ENCODE results near the gene ACSL3.
"Not testable (repeated sequence)": the region's sequence is repeated elsewhere in the genome, so short reads cannot be mapped to it uniquely, and the experiment has no call there.

ACSL3 gene

GRCh38 chr2:222907048-222907447 lies 46.2 kb downstream of the ACSL3 start:
- H3K4me1 Mint-ChIP-seq (ENCODE audit: low read depth), result peaks cover 34% of the 10 kb centered on the region
- H3K9me3 Mint-ChIP-seq (ENCODE audit: low read depth), result no peaks in the 10 kb centered on the region
- H3K4me3 Mint-ChIP-seq, result no peak overlapping the region
- peaks cover 9% of the 10 kb centered on the region for H3K36me3 Mint-ChIP-seq
- no peak overlapping the region for H3K27ac Mint-ChIP-seq
- H3K27me3 Mint-ChIP-seq, result no peaks in the 10 kb centered on the region

- peaks cover 9% of the 10 kb centered on the region for H3K36me3 Mint-ChIP-seq
- no peak overlapping the region for H3K4me3 Mint-ChIP-seq
- H3K27me3 Mint-ChIP-seq, result no peaks in the 10 kb centered on the region
- no peaks in the 10 kb centered on the region for H3K9me3 Mint-ChIP-seq (ENCODE audit: low read depth)
- H3K4me1 Mint-ChIP-seq (ENCODE audit: low read depth), result peaks cover 35% of the 10 kb centered on the region
- H3K27ac Mint-ChIP-seq, result no peak overlapping the region
Observed at GRCh38 chr2:222907790-222908441, 47.1 kb downstream of the ACSL3 start.

- peaks cover 37% of the 10 kb centered on the region for H3K4me1 Mint-ChIP-seq (ENCODE audit: low read depth)
- H3K27ac Mint-ChIP-seq, result peak overlapping the region; percentile 29
- H3K27me3 Mint-ChIP-seq, result no peaks in the 10 kb centered on the region
- H3K4me3 Mint-ChIP-seq, result no peak overlapping the region
- H3K9me3 Mint-ChIP-seq (ENCODE audit: low read depth), result no peaks in the 10 kb centered on the region
- peaks cover 9% of the 10 kb centered on the region for H3K36me3 Mint-ChIP-seq
Observed at GRCh38 chr2:222909286-222909685, 48.5 kb downstream of the ACSL3 start.

- Mint-ChIP-seq H3K36me3 (peaks cover 9% of the 10 kb centered on the region), H3K9me3 (ENCODE audit: low read depth) (no peaks in the 10 kb centered on the region), H3K4me3 (no peak overlapping the region), H3K27me3 (no peaks in the 10 kb centered on the region), H3K4me1 (ENCODE audit: low read depth) (peaks cover 27% of the 10 kb centered on the region), H3K27ac (no peak overlapping the region)
Observed at GRCh38 chr2:222912117-222912516, 51.3 kb downstream of the ACSL3 start.

- H3K4me3 Mint-ChIP-seq, result no peak overlapping the region
- no peaks in the 10 kb centered on the region for H3K27me3 Mint-ChIP-seq
- peaks cover 9% of the 10 kb centered on the region for H3K36me3 Mint-ChIP-seq
- no peak overlapping the region for H3K27ac Mint-ChIP-seq
- H3K9me3 Mint-ChIP-seq (ENCODE audit: low read depth), result no peaks in the 10 kb centered on the region
- H3K4me1 Mint-ChIP-seq (ENCODE audit: low read depth), result peaks cover 26% of the 10 kb centered on the region
Observed at GRCh38 chr2:222912776-222913175, 51.9 kb downstream of the ACSL3 start.

- Mint-ChIP-seq H3K27ac (no peak overlapping the region), H3K27me3 (no peaks in the 10 kb centered on the region), H3K4me1 (ENCODE audit: low read depth) (peaks cover 12% of the 10 kb centered on the region), H3K4me3 (no peak overlapping the region), H3K9me3 (ENCODE audit: low read depth) (no peaks in the 10 kb centered on the region), H3K36me3 (peaks cover 8% of the 10 kb centered on the region)
Observed at GRCh38 chr2:222915092-222915957, 54.5 kb downstream of the ACSL3 start.

GRCh38 chr2:222916229-222917197 lies 55.7 kb downstream of the ACSL3 start:
- peaks cover 6% of the 10 kb centered on the region for H3K36me3 Mint-ChIP-seq

GRCh38 chr2:222917212-222917611 lies 56.4 kb downstream of the ACSL3 start:
- H3K27ac Mint-ChIP-seq; H3K9me3 Mint-ChIP-seq (ENCODE audit: low read depth); H3K27me3 Mint-ChIP-seq; H3K4me3 Mint-ChIP-seq; H3K4me1 Mint-ChIP-seq (ENCODE audit: low read depth); H3K36me3 Mint-ChIP-seq: not testable (repeated sequence)

More at GRCh38 chr2:222916229-222917197, 55.7 kb downstream of the ACSL3 start:
- no peak overlapping the region for H3K27ac Mint-ChIP-seq
- H3K27me3 Mint-ChIP-seq, result no peaks in the 10 kb centered on the region
- H3K4me1 Mint-ChIP-seq (ENCODE audit: low read depth), result peaks cover 9% of the 10 kb centered on the region
- no peaks in the 10 kb centered on the region for H3K9me3 Mint-ChIP-seq (ENCODE audit: low read depth)
- no peak overlapping the region for H3K4me3 Mint-ChIP-seq

- peaks cover 8% of the 10 kb centered on the region for H3K36me3 Mint-ChIP-seq
- H3K9me3 Mint-ChIP-seq (ENCODE audit: low read depth), result no peaks in the 10 kb centered on the region
- H3K4me1 Mint-ChIP-seq (ENCODE audit: low read depth), result no peaks in the 10 kb centered on the region
- no peak overlapping the region for H3K4me3 Mint-ChIP-seq
- H3K27me3 Mint-ChIP-seq, result no peaks in the 10 kb centered on the region
- H3K27ac Mint-ChIP-seq, result peak overlapping the region; percentile 11
Observed at GRCh38 chr2:222919841-222920526, 59.1 kb downstream of the ACSL3 start.

GRCh38 chr2:222920657-222921186 lies 59.9 kb downstream of the ACSL3 start:
- no peak overlapping the region for H3K27ac Mint-ChIP-seq
- no peak overlapping the region for H3K4me3 Mint-ChIP-seq
- no peaks in the 10 kb centered on the region for H3K9me3 Mint-ChIP-seq (ENCODE audit: low read depth)
- peaks cover 8% of the 10 kb centered on the region for H3K36me3 Mint-ChIP-seq
- H3K4me1 Mint-ChIP-seq (ENCODE audit: low read depth), result no peaks in the 10 kb centered on the region
- H3K27me3 Mint-ChIP-seq, result no peaks in the 10 kb centered on the region

- no peaks in the 10 kb centered on the region for H3K9me3 Mint-ChIP-seq (ENCODE audit: low read depth)
- no peak overlapping the region for H3K27ac Mint-ChIP-seq
- no peaks in the 10 kb centered on the region for H3K27me3 Mint-ChIP-seq
- H3K4me3 Mint-ChIP-seq, result no peak overlapping the region
- no peaks in the 10 kb centered on the region for H3K4me1 Mint-ChIP-seq (ENCODE audit: low read depth)
- peaks cover 11% of the 10 kb centered on the region for H3K36me3 Mint-ChIP-seq
Observed at GRCh38 chr2:222922019-222922800, 61.4 kb downstream of the ACSL3 start.

- Mint-ChIP-seq H3K4me3 (no peak overlapping the region), H3K27ac (no peak overlapping the region), H3K36me3 (peaks cover 27% of the 10 kb centered on the region), H3K9me3 (ENCODE audit: low read depth) (no peaks in the 10 kb centered on the region), H3K4me1 (ENCODE audit: low read depth) (no peaks in the 10 kb centered on the region), H3K27me3 (no peaks in the 10 kb centered on the region)
Observed at GRCh38 chr2:222926915-222927314, 66.1 kb downstream of the ACSL3 start.

- H3K9me3 Mint-ChIP-seq (ENCODE audit: low read depth), result no peaks in the 10 kb centered on the region
- no peaks in the 10 kb centered on the region for H3K27me3 Mint-ChIP-seq
- no peak overlapping the region for H3K4me3 Mint-ChIP-seq
- H3K36me3 Mint-ChIP-seq, result peaks cover 24% of the 10 kb centered on the region
- H3K27ac Mint-ChIP-seq, result no peak overlapping the region
- H3K4me1 Mint-ChIP-seq (ENCODE audit: low read depth), result no peaks in the 10 kb centered on the region
Observed at GRCh38 chr2:222927600-222927999, 66.8 kb downstream of the ACSL3 start.
